ENCODE results near the gene RCBTB1. TPM values are rescaled to one million over a fixed set of nuclear protein-coding genes. Genes with fewer than 3 reads are reported as not detected.

Gene RCBTB1
- polyA plus RNA-seq, 2 of the 4 experiments (the other 2 are of a cell fraction): 11.9 to 20.7 TPM

GRCh38 chr13:49533011-49533410 lies 52.3 kb downstream of the RCBTB1 start:
- no peak overlapping the region for H3K4me2 ChIP-seq
- no peak overlapping the region for H3K27ac ChIP-seq
- H3K4me3 ChIP-seq: no peak overlapping the region
- ATAC-seq: no peak
- FAIRE-seq: no peak
- no peaks in the 10 kb centered on the region for H3K9me3 ChIP-seq
- ChIA-PET CTCF (no interaction called here), POLR2A (no interaction called here)
- DNase-seq (ENCODE audit: low read depth in 1 of 2, low spot score in 1 of 2): no peak
- no peaks in the 10 kb centered on the region for H3K4me1 ChIP-seq
- TF ChIP-seq MAFK (IDR thresholded peaks at IDR 0.05; ENCODE audit: partially characterized antibody) (peak; percentile 62), RFX5 (IDR thresholded peaks at IDR 0.05) (no peak)

DNA sequence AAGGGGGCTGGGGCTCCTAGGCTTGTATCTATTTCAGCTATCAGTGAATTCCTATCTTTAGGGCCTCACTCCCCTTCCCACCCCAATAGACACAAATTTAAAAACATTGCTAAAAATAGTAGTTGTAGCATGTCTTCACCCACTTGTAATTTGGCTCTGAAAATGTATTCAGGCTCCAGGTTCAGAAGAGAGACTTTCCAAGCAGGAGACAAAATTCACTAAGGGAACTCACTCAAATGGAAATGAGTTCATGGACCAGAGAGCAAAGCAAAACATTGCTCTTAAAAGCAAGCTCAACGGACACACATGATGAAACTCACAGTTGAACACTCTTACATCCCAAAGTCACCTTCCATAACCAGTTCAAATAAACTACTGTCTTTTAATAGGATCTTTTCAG lies 52.8 kb downstream of the RCBTB1 start:
- DNase-seq (ENCODE audit: low read depth in 1 of 2, low spot score in 1 of 2): no peak
- Histone ChIP-seq H3K27ac (no peak overlapping the region), H3K4me2 (no peak overlapping the region), H3K4me3 (no peak overlapping the region), H3K4me1 (no peaks in the 10 kb centered on the region), H3K9me3 (no peaks in the 10 kb centered on the region)
- ATAC-seq: no peak
- FAIRE-seq: no peak
- 78% methylated on average over 1 of the region's 1 CpG for WGBS (ENCODE audit: missing lambda C conversion rate)
- POLR2A ChIA-PET: no interaction called here
- TF ChIP-seq, protein P1, sequence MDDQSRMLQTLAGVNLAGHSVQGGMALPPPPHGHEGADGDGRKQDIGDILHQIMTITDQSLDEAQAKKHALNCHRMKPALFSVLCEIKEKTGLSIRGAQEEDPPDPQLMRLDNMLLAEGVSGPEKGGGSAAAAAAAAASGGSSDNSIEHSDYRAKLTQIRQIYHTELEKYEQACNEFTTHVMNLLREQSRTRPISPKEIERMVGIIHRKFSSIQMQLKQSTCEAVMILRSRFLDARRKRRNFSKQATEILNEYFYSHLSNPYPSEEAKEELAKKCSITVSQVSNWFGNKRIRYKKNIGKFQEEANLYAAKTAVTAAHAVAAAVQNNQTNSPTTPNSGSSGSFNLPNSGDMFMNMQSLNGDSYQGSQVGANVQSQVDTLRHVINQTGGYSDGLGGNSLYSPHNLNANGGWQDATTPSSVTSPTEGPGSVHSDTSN (IDR thresholded peaks at IDR 0.05): no peak
- CTCF ChIA-PET: no interaction called here

DNA sequence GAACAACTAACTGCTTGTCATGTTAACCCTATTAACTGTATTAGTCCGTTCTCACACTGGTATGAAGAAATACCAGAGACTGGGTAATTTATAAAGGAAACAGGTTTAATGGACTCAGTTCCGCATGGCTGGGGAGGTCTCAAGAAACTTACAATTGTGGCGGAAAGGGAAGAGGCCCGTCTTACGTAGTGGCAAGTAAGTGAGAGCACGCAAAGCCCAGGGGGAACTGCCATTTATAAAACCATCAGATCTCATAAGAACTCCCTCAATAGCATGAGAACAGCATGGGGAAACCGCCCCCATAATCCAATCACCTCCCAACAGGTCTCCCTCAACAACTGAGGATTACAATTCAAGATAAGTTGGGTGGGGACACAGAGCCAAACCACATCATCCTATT lies 54.9 kb downstream of the RCBTB1 start:
- Histone ChIP-seq H3K4me2 (no peak overlapping the region), H3K4me3 (no peak overlapping the region), H3K4me1 (no peaks in the 10 kb centered on the region), H3K27ac (no peak overlapping the region), H3K9me3 (no peaks in the 10 kb centered on the region)
- ChIA-PET CTCF (no interaction called here), POLR2A (interaction anchor here (0.6 kb wide), 1 partner anchor 16 kb away, joined by 3 read pairs; no protein-coding TSS in a partner anchor)
- ATAC-seq: no peak
- no peak for FAIRE-seq
- 94% methylated on average over 7 of the region's 7 CpGs for WGBS (ENCODE audit: missing lambda C conversion rate)
- TF ChIP-seq NR3C1 (IDR thresholded peaks at IDR 0.05): no peak
- TF ChIP-seq FOSB (CRISPR knock-in tag; IDR thresholded peaks at IDR 0.05): no peak
- TF ChIP-seq FOSL2 (IDR thresholded peaks at IDR 0.05): no peak
- no peak for TF ChIP-seq FOSL2 (CRISPR knock-in tag; IDR thresholded peaks at IDR 0.05)
- DNase-seq (ENCODE audit: low read depth in 1 of 2, low spot score in 1 of 2): no peak

- Histone ChIP-seq H3K4me1 (no peaks in the 10 kb centered on the region), H3K4me2 (no peak overlapping the region), H3K27ac (no peak overlapping the region), H3K9me3 (no peaks in the 10 kb centered on the region), H3K4me3 (no peak overlapping the region)
- WGBS (ENCODE audit: missing lambda C conversion rate): 81% methylated on average over 1 of the region's 1 CpG
- no peak for ATAC-seq
- ChIA-PET CTCF (no interaction called here), POLR2A (no interaction called here)
- no peak for FAIRE-seq
- no peak for TF ChIP-seq PHF8 (IDR thresholded peaks at IDR 0.05; ENCODE audit: borderline replicate concordance, low read depth)
- TF ChIP-seq SMC3 (IDR thresholded peaks at IDR 0.05): no peak
- no peak for TF ChIP-seq KDM1A (IDR thresholded peaks at IDR 0.05; ENCODE audit: low read depth)
- no peak for TF ChIP-seq HEYL (CRISPR knock-in tag; IDR thresholded peaks at IDR 0.05)
- TF ChIP-seq EP300 (IDR thresholded peaks at IDR 0.05): no peak
- no peak for TF ChIP-seq TFCP2L1 (CRISPR knock-in tag; IDR thresholded peaks at IDR 0.05)
- TF ChIP-seq RAD21 (conservative IDR thresholded peaks at IDR 0.05 in 1 of 2, IDR thresholded peaks at IDR 0.05 in 1 of 2): no peak
- no peak for TF ChIP-seq SREBF2 (IDR thresholded peaks at IDR 0.05)
- no peak for TF ChIP-seq USF2 (IDR thresholded peaks at IDR 0.05)
- no peak for TF ChIP-seq FOSL2 (IDR thresholded peaks at IDR 0.05)
- TF ChIP-seq FOSL2 (CRISPR knock-in tag; IDR thresholded peaks at IDR 0.05): no peak
- no peak for TF ChIP-seq RARB (CRISPR knock-in tag; IDR thresholded peaks at IDR 0.05)
- TF ChIP-seq GATA3 (IDR thresholded peaks at IDR 0.05; ENCODE audit: borderline replicate concordance): no peak
- TF ChIP-seq NR3C1 (IDR thresholded peaks at IDR 0.05): no peak
- no peak for TF ChIP-seq ZNF302 (CRISPR knock-in tag; IDR thresholded peaks at IDR 0.05)
- TF ChIP-seq RFX5 (IDR thresholded peaks at IDR 0.05): no peak
- no peak for TF ChIP-seq KDM5A (IDR thresholded peaks at IDR 0.05)
- DNase-seq (ENCODE audit: low read depth in 1 of 2, low spot score in 1 of 2): no peak
These were observed 57.2 kb downstream of the RCBTB1 start for GRCh38 chr13:49528161-49528560.
